T follicular helper cell (primary cell): ENCODE data around the gene ERVH48-1.
"Not testable (repeated sequence)": the region's sequence is repeated elsewhere in the genome, so short reads cannot be mapped to it uniquely, and the experiment has no call there.

ENCODE experiments used
- DNase-seq: peaks from one replicate; pipeline ENCODE4 v3.0.0-alpha.2; 2020; ENCODE audit warnings: low read depth
- total RNA-seq, 2 experiments: gene quantifications; one replicate each; lab custom pipeline; 2026; lab: John Stamatoyannopoulos, UW

The ERVH48-1 gene
- 0 to 0.24 reads per million in 2 experiments for total RNA-seq

DNA sequence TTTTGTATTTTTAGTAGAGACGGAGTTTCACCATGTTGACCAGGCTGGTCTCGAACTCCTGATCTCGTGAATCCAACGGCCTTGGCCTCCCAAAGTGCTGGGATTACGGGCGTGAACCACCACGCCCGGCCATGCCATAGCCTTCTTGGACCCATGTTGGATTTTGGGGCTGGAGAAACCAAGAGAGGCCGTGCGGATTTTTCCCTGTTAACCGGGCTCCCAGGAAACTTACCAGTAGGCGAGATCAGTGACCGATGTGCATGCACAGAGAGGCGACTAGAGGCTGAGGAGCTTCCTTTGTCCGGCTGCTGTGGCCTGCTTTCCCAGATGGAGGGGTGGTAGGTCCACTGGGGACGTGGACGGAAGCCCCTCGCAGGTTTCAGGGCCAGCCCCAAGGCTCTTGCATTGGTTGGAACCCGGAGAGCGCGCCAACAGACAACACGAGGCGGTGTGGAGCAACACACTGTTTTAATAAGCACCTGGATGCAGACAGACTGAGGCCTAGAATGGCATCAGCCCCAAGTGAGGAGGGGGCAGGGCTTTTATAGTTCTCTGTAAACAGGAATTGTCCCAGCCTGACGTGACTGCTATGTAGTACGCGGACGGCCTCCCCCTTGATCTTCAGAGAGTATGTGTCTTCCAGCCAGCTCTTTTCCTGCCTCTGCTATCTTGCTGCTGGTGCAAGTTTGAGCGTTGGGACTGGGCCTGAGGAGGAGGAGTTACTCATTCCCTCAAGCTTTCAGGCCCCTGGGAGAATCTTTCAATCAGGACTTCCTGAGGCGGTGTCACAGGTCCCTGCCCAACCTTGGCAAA, at the start of gene ERVH48-1:
TSS of gene ERVH48-1 (minus strand) at position 517 of the 813 bp plus-strand sequence. CDS start 6,624 bp downstream, outside the sequence.
- DNase-seq = no peak

DNA sequence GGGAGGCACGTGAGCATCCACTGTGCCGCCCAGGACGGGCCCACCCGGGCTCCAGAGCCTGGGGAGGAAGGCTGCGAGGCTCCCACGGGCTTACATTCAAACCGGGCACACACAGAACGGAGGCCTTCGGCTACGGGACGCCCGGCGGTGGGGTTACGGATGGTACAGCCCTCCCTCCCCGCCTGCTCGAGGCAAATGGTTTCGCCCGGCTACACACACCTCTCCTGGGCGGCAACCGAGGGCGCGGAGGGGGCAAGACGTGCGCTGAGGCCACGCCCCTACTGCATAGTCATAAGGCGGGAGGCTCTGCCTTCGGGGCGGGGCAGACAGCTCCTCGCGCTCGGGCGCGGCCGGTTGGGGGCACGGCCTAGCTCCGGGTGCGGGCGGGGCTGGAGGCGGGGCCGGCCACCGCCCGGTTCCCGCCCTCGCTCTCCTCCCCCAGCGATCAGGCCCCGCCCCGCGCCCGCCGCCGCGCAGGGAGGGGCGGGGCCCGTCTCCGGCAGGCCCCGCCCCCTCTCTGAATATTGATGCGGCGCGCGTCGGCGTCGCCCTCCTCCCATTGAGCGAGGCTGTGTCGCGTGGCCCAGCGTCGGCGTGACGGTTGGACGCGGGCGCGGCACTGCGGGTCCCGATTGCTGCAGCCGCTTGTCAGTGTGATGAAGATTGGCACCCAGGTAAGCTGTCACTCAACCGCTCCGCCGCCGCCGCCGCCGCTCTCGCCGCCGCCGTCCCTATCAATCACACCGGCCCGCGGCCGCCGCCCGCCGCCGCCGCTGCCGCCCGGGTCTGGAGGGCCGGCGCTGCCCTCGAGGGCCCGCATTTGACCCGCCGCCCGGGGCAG, 48.8 kb upstream of the ERVH48-1 start, which contains the start of gene PKNOX1:
TSS of gene PKNOX1 (plus strand) at position 572 of the 841 bp plus-strand sequence. CDS start 29,820 bp downstream, outside the sequence.
- DNase-seq = peak; percentile 99

DNA sequence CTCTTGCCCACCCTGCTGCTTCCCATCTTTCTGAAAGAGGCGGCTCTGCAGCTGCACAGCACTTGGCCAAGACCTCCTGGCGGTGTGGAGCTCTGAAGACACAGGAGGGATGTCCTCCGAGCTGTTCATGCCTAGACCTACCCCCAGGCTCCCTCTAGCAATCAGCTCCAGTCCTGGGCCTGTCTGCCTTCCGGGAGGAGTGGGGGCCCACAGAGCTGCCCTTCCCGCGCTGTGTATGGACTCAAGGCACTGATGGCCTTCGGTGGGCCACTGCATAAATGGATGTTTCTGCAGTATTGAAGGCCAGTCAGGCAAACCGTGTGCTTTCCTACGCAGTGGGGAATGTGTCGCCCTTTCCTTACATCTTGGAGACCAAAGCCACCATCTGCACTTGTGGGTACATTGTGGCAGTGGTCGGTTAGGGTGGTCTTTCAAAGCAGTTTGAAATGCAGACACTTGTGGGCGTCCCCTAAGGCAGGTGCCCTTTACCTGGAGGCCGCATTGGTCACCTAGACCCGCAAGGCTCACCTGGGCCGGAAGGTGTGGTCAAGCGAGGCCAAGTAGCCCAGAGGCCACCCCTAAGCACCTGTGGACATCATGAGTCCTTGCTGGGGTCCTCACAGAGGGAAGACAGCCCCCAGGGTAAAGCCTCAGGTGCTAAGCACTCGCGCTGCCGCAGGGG, 48.0 kb upstream of the ERVH48-1 start:
- DNase-seq = no peak

DNA sequence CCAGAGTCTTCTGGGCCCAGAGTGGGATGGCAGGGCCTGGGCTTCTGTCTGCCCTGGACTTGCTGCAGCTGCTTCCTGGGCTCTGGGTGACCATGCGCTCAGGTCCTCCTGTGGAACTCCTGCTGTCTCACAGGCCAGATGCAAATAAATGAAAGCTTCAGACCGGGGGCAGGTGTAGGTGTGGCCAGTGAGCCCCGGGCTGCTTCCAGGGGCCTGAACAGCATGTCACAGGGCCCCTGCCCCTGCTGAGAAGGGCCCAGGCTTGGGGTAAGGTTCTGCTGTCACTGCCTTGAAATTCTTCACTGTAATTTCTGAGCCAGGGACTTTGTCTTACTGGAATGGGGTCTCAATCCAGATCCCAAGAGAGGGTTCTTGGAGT, 46.5 kb upstream of the ERVH48-1 start:
- no peak for DNase-seq

DNA sequence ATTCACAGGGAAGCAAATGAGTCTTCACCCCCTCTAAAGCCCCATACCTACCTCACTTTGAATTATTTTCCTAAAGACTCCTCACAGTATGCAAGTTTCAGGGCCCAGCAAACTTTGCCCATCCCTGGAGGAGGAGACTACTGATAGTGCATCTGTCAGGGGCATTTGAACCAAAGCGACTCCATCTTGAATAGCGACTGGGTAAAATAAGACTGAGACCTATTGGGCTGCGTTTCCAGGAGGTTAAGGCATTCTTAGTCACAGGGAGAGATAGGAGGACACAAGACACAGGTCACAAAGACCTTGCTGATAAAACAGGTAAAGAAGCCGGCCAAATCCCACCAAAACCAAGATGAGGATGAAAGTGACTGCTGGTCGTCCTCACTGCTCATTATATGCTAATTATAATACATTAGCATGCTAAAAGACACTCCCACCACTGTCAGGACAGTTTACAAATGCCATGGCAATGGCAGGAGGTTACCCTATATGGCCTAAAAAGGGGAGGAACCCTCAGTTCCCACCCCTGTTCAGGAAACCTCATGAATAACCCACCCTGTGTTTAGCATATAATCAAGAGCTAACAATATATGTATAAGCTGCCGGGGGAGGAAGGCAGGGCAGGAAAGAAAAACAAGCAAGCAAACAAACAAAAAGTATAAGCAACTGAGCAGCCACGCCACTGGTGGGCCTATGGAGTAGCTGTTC, 45.7 kb upstream of the ERVH48-1 start:
- DNase-seq = no peak

DNA sequence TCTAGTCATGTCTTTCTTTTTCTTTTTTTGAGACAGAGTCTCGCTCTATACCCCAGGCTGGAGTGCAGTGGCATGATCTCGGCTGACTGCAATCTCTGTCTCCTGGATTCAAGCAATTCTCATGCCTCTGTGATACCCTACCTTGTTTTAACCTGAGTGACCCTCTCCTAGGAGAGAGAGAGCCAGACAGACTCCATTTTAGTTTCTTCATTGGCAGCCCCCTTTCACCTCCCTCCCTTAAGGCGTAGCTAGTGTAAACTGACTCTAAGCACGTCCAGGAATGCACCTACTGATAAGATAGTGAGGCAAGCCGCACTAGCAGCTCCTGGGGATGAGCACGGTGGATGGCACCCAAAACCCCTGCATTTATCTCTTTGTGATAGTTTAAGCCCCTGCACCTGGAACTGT, 43.8 kb upstream of the ERVH48-1 start:
- DNase-seq = no peak

DNA sequence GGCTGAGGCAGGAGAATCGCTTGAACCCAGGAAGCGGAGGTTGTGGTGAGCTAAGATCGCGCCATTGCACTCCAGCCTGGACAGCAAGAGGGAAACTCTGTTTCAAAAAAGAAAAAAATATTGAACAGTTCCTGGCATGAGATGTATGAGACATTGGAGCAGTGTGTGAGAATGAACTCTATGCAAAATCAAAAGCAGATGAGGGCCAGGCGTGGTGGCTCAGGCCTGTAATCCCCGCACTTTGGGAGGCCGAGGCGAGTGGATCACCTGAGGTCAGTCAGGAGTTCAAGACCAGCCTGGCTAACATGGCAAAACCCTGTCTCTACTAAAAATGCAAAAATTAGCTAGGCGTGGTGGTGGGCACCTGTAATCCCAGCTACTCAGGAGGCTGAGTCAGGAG, 42.2 kb upstream of the ERVH48-1 start:
- DNase-seq = not testable (repeated sequence)

DNA sequence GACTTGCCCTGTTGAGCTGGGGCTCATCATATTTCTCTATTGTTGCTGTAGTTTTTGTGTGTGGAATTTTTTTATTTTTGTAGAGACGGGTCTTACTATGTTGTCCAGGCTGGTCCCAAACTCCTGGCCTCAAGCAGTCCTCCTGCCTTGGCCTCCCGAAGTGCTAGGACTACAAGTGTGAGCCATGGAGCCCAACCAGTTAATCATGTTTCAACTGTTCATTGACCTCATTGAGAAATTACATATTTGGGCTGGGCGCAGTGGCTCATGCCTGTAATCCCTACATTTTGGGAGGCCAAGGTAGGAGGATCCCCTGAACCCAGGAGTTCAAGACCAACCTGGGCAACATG, 39.8 kb upstream of the ERVH48-1 start:
- DNase-seq = no peak

DNA sequence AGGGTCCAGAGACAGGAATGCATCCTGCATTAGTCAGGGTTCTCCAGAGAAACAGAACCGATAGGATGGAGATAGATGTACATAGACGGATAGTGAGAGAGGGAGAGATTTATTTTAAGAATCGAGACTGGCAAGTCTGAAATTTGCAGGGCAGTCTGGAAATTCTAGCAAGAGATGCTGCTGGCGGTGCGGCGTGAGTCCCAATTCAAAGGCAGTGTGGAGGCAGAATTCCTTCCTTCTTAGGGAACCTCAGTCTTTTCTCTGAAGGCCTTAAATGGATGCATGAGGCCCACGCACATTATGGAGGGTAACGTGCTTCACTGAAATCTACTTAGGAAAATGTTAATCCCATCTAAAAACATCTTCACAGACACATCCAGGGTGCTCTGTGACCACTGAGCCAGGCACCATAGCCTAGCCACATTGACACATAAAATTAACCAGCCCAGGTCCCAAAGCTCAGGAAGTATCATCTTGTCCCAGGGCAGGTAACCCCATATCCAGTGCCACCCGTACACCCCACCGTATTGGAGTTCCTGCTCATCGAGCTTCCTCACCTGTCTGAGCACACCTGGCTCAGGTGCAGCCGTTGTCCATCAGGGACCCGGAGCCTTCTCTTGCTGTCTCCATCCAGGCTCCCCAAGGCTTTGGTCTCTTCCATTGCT, 39.2 kb upstream of the ERVH48-1 start:
- no peak for DNase-seq

DNA sequence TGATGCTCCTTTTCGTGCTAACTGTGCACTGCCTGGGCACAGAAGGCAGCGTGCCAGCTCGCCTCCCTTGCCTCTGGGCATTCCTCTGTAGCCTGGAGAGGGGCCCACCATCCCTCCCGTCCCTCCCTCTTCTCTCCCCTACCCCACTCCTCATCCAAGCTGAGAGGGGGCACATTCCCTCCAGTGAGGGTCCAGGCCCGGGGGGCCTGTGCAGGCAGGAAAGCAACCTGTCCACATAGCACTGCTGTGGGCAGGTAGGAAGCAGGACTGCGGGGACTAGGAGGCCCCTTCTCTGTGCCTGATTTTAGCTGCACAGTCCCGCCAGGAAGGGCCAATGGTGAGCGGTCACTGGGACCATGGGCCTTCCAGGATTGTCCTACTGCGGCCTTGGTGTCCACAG, 38.7 kb upstream of the ERVH48-1 start:
- DNase-seq = no peak

GRCh38 chr21:42962380-42963007, 37.1 kb upstream of the ERVH48-1 start:
- DNase-seq = no peak

- no peak for DNase-seq
Measured at GRCh38 chr21:42959728-42960127, 34.3 kb upstream of the ERVH48-1 start.

DNA sequence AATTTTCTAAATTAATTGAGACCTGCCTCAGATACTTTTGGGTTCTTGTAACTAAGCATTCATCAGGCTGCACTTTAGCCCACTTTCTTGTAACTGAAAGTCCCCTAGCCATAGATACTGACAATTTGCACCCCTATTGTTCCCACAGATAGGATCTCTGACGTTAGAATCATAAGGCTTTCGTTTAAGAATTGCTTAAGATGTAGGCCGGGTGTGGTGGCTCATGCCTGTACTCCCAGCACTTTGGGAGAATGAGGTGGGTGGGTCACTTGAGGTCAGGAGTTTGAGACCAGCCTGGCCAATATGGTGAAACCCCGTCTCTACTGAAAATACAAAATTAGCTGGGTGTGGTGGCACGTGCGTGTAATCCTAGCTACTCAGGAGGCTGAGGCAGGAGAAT, 32.7 kb upstream of the ERVH48-1 start:
- not testable (repeated sequence) for DNase-seq

DNA sequence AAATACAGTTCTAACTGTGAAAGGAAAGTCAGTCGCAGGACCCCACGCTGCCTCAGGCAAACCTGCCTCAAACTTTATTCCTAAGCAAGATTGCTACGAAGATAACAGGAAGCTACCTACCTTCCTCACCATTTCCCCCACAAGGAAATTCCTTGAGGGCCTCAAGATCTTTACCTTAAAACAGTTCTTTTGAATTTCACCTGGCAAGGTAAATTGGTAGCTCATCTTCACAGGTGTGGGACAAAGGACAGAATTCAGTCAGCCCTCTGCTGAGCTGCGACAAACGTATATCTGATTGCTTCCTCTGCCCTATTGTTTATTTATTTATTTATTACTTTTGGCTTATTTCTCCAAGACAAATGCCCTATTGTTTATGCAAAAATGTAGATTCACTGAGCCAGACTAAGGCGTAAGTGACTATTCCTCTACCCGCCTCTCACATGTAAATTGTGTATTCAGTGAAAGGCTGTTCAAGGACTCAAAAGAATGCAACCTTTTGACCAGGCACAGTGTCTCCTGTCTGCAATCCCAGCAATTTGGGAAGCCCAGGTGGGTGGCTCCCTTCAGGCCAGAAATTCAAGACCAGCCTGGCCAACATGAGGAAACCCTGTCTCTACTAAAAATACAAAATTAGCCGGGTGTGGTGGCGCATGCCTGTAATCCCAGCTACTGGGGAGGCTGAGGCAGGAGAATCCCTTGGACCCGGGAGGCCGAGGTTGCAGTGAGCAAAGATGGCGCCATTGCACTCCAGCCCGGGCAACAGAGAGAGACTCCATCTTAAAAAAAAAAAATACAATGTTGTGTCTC, 31.6 kb upstream of the ERVH48-1 start:
- no peak for DNase-seq

GRCh38 chr21:42951193-42951592, 25.8 kb upstream of the ERVH48-1 start:
- not testable (repeated sequence) for DNase-seq

DNA sequence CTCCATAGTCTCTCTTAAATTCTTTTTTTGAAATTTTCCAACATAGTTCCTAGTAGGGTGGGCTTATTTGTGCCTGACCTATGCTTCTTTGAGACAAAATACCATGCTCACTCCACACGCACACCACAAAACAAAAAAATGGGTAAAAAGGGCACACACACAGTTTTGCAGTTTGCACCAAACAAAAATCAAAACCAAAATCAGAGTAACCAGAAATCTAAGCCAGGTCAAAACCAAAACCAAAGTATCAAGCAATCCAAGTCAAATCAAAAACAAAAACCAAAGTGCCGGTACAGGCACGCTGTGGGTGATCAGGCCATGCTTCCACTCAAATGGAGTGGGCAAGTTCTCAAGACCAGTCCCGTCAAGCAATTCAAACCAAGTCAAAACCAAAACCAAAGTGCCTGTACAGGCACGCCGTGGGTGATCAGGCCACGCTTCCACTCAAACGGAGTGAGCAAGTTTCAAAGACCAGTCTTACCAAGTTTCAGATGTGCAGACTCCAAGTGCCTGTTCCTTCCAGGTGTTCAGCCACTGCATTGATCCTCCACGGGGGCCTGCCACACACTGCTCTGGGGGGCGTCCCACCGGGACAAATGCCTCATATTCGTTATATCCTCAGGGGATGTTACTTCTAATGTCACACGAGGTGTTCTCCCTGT, 23.8 kb upstream of the ERVH48-1 start:
- DNase-seq = not testable (repeated sequence)

GRCh38 chr21:42942244-42942643, 16.8 kb upstream of the ERVH48-1 start:
- DNase-seq = no peak

GRCh38 chr21:42941696-42942085, 16.3 kb upstream of the ERVH48-1 start:
- no peak for DNase-seq
